ENCODE data around the gene PRSS38. TPM values are rescaled to one million over a fixed set of nuclear protein-coding genes. Genes with fewer than 3 reads are reported as not detected.

Gene PRSS38
- total RNA-seq, 1 donor from 2014 or later: not detected

- no peak for DNase-seq (ENCODE audit: missing footprints)
- intact Hi-C loops (cut with DNase I): no loop called here
- no peak for ATAC-seq
Measured at GRCh38 chr1:227777156-227777555, 38.3 kb upstream of the PRSS38 start.

GRCh38 chr1:227777646-227778045 lies 37.8 kb upstream of the PRSS38 start:
- intact Hi-C loops (cut with DNase I): no loop called here
- ATAC-seq: no peak

GRCh38 chr1:227778401-227778947 lies 37.0 kb upstream of the PRSS38 start:
- no peak for ATAC-seq
- no peak for DNase-seq (ENCODE audit: missing footprints)

More at GRCh38 chr1:227777646-227778045, 37.8 kb upstream of the PRSS38 start:
- no peak for DNase-seq (ENCODE audit: missing footprints)

GRCh38 chr1:227779021-227779441 lies 36.4 kb upstream of the PRSS38 start:
- DNase-seq (ENCODE audit: missing footprints) (no peak), ATAC-seq (no peak)
- intact Hi-C loops (cut with DNase I): no loop called here

More at GRCh38 chr1:227778401-227778947, 37.0 kb upstream of the PRSS38 start:
- intact Hi-C loops (cut with DNase I): no loop called here

- DNase-seq (ENCODE audit: missing footprints): no peak
- ATAC-seq: no peak
- intact Hi-C loops (cut with DNase I): loop anchor here (10.0 kb wide), 1 partner anchor 105 kb away; no protein-coding TSS in a partner anchor
Measured at GRCh38 chr1:227779685-227780084, 35.8 kb upstream of the PRSS38 start.

- intact Hi-C loops (cut with DNase I): loop anchor here (10.0 kb wide), 1 partner anchor 104 kb away; no protein-coding TSS in a partner anchor
- DNase-seq (ENCODE audit: missing footprints) (no peak), ATAC-seq (peak; percentile 58)
Measured at GRCh38 chr1:227780101-227781044, 35.1 kb upstream of the PRSS38 start.

- ATAC-seq: no peak
Measured at GRCh38 chr1:227781314-227781930, 34.1 kb upstream of the PRSS38 start.

GRCh38 chr1:227782226-227782625 lies 33.2 kb upstream of the PRSS38 start:
- no peak for DNase-seq (ENCODE audit: missing footprints)
- intact Hi-C loops (cut with DNase I): loop anchor here (10.0 kb wide), 1 partner anchor 103 kb away; no protein-coding TSS in a partner anchor
- ATAC-seq: no peak

More at GRCh38 chr1:227781314-227781930, 34.1 kb upstream of the PRSS38 start:
- intact Hi-C loops (cut with DNase I): loop anchor here (10.0 kb wide), 1 partner anchor 103 kb away; no protein-coding TSS in a partner anchor
- DNase-seq (ENCODE audit: missing footprints): no peak

GRCh38 chr1:227785094-227785804 lies 30.2 kb upstream of the PRSS38 start:
- DNase-seq (ENCODE audit: missing footprints) (no peak), ATAC-seq (no peak)
- intact Hi-C loops (cut with DNase I): loop anchor here (5.0 to 10.0 kb wide), 2 partner anchors 100 to 463 kb away; no protein-coding TSS in a partner anchor

GRCh38 chr1:227785805-227786671 lies 29.4 kb upstream of the PRSS38 start:
- DNase-seq (ENCODE audit: missing footprints): no peak
- ATAC-seq: no peak
- intact Hi-C loops (cut with DNase I): loop anchor here (5.0 to 10.0 kb wide), 2 partner anchors 99 to 464 kb away; no protein-coding TSS in a partner anchor

- intact Hi-C loops (cut with DNase I): loop anchor here (5.0 to 10.0 kb wide), 2 partner anchors 98 to 465 kb away; no protein-coding TSS in a partner anchor
- DNase-seq (ENCODE audit: missing footprints) (no peak), ATAC-seq (no peak)
Measured at GRCh38 chr1:227786673-227787512, 28.6 kb upstream of the PRSS38 start.

- DNase-seq (ENCODE audit: missing footprints) (peak; percentile 96), ATAC-seq (peak; percentile 97)
- intact Hi-C loops (cut with DNase I): loop anchor here (5.0 to 10.0 kb wide), 2 partner anchors 97 to 465 kb away; no protein-coding TSS in a partner anchor
Measured at GRCh38 chr1:227787513-227788270, 27.8 kb upstream of the PRSS38 start.

- peak; percentile 90 for DNase-seq (ENCODE audit: missing footprints)
- peak; percentile 69 for ATAC-seq
- intact Hi-C loops (cut with DNase I): loop anchor here (5.0 to 10.0 kb wide), 2 partner anchors 96 to 466 kb away; no protein-coding TSS in a partner anchor
Measured at GRCh38 chr1:227788271-227789083, 27.0 kb upstream of the PRSS38 start.

GRCh38 chr1:227789084-227790033 lies 26.1 kb upstream of the PRSS38 start:
- no peak for ATAC-seq
- no peak for DNase-seq (ENCODE audit: missing footprints)
- intact Hi-C loops (cut with DNase I): loop anchor here (5.0 to 10.0 kb wide), 2 partner anchors 95 to 467 kb away; no protein-coding TSS in a partner anchor

Data from Right ventricle myocardium inferior (tissue), 1 donor.